CD4-positive, CD25-positive, alpha-beta regulatory T cell (primary cell): Measurements from ENCODE around the gene SCEL. TPM values are rescaled to one million over a fixed set of nuclear protein-coding genes. Genes with fewer than 3 reads are reported as not detected.

Experiments
- ATAC-seq, 2 donors: fragments of 150-1000 bp; cut with Tn5 transposase; one replicate each; pipeline ENCODE4 v1.10.0; 2021; ENCODE audit warnings: low read depth in 2 of 2, moderate number of reproducible peaks in 2 of 2, moderate library complexity in 1 of 2
- DNase-seq, 3 donors: peaks; one replicate each; pipeline versions ENCODE4 v3.0.0 to v3.0.0-alpha.2; 2012 to 2022; ENCODE audit warnings: mixed read lengths in 1 of 3
- H3K27ac ChIP-seq: one replicate; pipeline ENCODE4 v1.7.0; 2013; ENCODE audit warnings: mild to moderate bottlenecking, low read length; ENCODE audit not compliant: insufficient read depth, poor library complexity, severe bottlenecking
- H3K27me3 ChIP-seq: one replicate; pipeline ENCODE4 v1.7.0; 2013; ENCODE audit warnings: low read length; ENCODE audit not compliant: control insufficient read depth, insufficient read depth
- H3K36me3 ChIP-seq: one replicate; pipeline ENCODE4 v1.7.0; 2013; ENCODE audit warnings: mild to moderate bottlenecking, low read length, moderate library complexity; ENCODE audit not compliant: control insufficient read depth, insufficient read depth
- H3K4me1 ChIP-seq: 2 replicates; pipeline ENCODE4 v1.7.0; 2013; ENCODE audit warnings: mild to moderate bottlenecking, low read length; ENCODE audit not compliant: insufficient read depth, control insufficient read depth, poor library complexity, severe bottlenecking
- H3K4me3 ChIP-seq: one replicate; pipeline ENCODE4 v1.7.0; 2013; ENCODE audit warnings: low read depth, mild to moderate bottlenecking, low read length, moderate library complexity
- H3K9me3 ChIP-seq, 2 experiments: 1 replicate in 1 of 2; 2 replicates in 1 of 2; pipeline ENCODE4 v1.7.0; 2013; ENCODE audit warnings: low read length in 2 of 2, mild to moderate bottlenecking in 1 of 2, moderate library complexity in 1 of 2; ENCODE audit not compliant: control insufficient read depth in 2 of 2
- H3K27ac Mint-ChIP-seq, 3 donors: one replicate each; pipeline ENCODE4 v1.8.0; 2020 to 2022; ENCODE audit warnings: mild to moderate bottlenecking in 3 of 3, mixed read lengths in 3 of 3, moderate library complexity in 2 of 3
- H3K27me3 Mint-ChIP-seq: one replicate; pipeline ENCODE4 v1.8.0; 2022; ENCODE audit warnings: mild to moderate bottlenecking, mixed read lengths
- H3K36me3 Mint-ChIP-seq: one replicate; pipeline ENCODE4 v1.8.0; 2020; ENCODE audit warnings: mixed read lengths
- H3K4me1 Mint-ChIP-seq, 4 donors: one replicate each; pipeline ENCODE4 v1.8.0; 2020 to 2022; ENCODE audit warnings: mixed read lengths in 4 of 4, mild to moderate bottlenecking in 1 of 4
- H3K4me3 Mint-ChIP-seq, 4 donors: one replicate each; pipeline ENCODE4 v1.8.0; 2020 to 2022; ENCODE audit warnings: mild to moderate bottlenecking in 4 of 4, mixed read lengths in 4 of 4, moderate library complexity in 3 of 4
- H3K9me3 Mint-ChIP-seq, 7 donors: one replicate each; pipeline ENCODE4 v1.8.0; 2020 to 2022; ENCODE audit warnings: mixed read lengths in 7 of 7, mild to moderate bottlenecking in 3 of 7, moderate library complexity in 2 of 7
- polyA plus RNA-seq, 4 donors: library from polyadenylated mRNA; unstranded; fragments of 300-500 nt; fragmentation: Illumina TruSeq; gene quantifications; one replicate each; pipeline ENCODE4 v1.2.3, GENCODE V29; 2021
- total RNA-seq: library from RNA; stranded (reverse); gene quantifications from one replicate; pipeline ENCODE4 v1.2.3, GENCODE V29; 2022

SCEL gene
- total and polyA plus RNA-seq, 5 donors from 2014 or later = not detected

DNA sequence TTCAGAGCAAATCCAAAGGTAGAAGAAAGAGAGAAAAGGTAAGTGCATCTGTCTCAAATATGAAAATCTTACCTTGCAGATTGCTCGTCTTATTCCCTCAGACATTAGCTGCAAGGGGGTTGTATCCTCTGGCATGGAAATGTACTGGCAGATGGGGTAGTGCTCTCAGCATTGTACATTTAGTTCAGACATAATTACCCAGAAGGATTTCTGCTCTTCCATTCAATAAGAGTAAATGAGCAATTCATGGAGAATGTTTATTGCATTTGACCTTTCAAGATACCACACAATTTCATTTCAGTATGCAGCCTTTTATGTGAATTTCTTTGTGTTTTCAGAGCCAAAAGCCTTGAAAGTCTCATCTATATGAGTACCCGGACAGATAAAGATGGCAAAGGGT, 63.8 kb downstream of the SCEL start:
- no peak overlapping the region for H3K27ac ChIP-seq
- no peak overlapping the region for H3K4me3 ChIP-seq
- no peaks in the 10 kb centered on the region for H3K36me3 ChIP-seq
- H3K9me3 ChIP-seq = no peaks in the 10 kb centered on the region
- H3K4me3 Mint-ChIP-seq = no peak overlapping the region
- H3K4me1 Mint-ChIP-seq = no peaks in the 10 kb centered on the region
- no peak for ATAC-seq
- H3K27me3 ChIP-seq = peaks cover 14% of the 10 kb centered on the region
- no peak for DNase-seq
- no peaks in the 10 kb centered on the region for H3K36me3 Mint-ChIP-seq
- H3K4me1 ChIP-seq = no peaks in the 10 kb centered on the region
- H3K9me3 Mint-ChIP-seq = no peaks in the 10 kb centered on the region
- H3K27me3 Mint-ChIP-seq = peaks cover 46% of the 10 kb centered on the region
- no peak overlapping the region for H3K27ac Mint-ChIP-seq

DNA sequence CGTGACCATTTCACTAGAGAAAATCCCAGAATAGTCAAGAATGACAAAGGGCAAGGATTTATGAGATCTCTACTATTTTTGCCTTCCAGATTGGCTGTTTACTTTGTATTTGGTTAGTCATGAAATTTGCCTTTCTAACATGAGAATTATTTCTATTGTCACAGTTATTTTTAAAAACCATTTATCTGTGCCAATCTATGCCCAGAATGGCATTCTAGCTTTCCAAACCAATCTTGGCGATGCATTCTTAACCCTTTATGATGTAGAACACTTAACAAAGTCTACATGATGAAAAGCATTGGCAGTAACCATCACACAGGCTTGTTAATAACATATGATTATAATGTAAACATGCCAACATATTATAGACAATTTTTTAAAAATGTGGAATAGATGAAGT, 65.2 kb downstream of the SCEL start:
- no peaks in the 10 kb centered on the region for H3K36me3 ChIP-seq
- H3K9me3 ChIP-seq = no peaks in the 10 kb centered on the region
- Mint-ChIP-seq H3K9me3 (peaks cover 0 to 2% (median 0%) of the 10 kb centered on the region in 7 donors), H3K36me3 (no peaks in the 10 kb centered on the region), H3K4me1 (no peaks in the 10 kb centered on the region), H3K4me3 (no peak overlapping the region), H3K27ac (no peak overlapping the region), H3K27me3 (peaks cover 39% of the 10 kb centered on the region)
- ATAC-seq = no peak
- no peak overlapping the region for H3K27ac ChIP-seq
- peaks cover 14% of the 10 kb centered on the region for H3K27me3 ChIP-seq
- H3K4me1 ChIP-seq = no peaks in the 10 kb centered on the region
- DNase-seq = no peak
- H3K4me3 ChIP-seq = no peak overlapping the region

DNA sequence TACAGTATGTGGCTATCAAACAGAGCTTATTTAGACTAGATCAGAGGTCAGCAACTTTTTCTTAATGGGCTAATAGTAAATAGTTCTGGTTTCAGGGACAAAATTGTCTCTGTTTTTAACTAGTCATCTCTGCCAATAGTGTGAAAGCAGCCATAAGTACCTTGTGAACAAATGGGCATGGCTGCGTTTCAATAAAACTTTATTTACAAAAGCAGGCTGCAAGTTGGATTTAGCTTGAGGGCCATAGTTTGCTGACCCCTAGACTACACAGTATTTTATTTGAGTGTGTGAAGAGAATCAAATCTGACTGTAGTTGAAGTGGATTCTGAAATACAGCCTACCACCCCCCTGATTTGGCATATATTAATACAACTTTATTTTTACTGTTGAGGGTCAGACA, 75.6 kb downstream of the SCEL start:
- DNase-seq (no peak), ATAC-seq (no peak)
- Histone ChIP-seq H3K27ac (no peak overlapping the region), H3K4me1 (no peaks in the 10 kb centered on the region), H3K4me3 (no peak overlapping the region), H3K27me3 (peaks cover 3% of the 10 kb centered on the region), H3K9me3 (no peaks in the 10 kb centered on the region), H3K36me3 (no peaks in the 10 kb centered on the region)
- Mint-ChIP-seq H3K9me3 (peaks cover 0 to 2% (median 0%) of the 10 kb centered on the region in 7 donors), H3K27ac (no peak overlapping the region), H3K4me3 (no peak overlapping the region), H3K4me1 (no peaks in the 10 kb centered on the region), H3K36me3 (no peaks in the 10 kb centered on the region), H3K27me3 (peaks cover 6% of the 10 kb centered on the region)

DNA sequence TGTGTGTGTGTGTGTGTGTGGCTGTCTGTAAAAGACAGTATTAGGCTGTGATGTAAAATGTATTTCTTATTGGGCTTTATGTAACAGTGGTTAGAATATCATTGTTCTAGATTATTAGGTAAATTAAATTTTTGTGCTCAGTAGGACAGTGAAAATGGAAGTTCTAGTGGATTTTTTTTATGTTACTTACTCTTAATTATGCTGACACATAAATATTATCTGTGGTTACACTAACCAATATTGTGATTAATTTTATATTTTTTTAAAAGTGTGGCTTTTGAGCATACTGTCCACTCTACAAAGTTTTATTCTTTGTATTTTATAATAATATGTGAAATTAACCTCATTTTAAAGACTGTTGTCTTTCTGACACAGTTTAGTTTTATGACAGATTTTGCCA, 80.5 kb downstream of the SCEL start:
- H3K36me3 ChIP-seq = no peaks in the 10 kb centered on the region
- H3K4me1 ChIP-seq = no peaks in the 10 kb centered on the region
- H3K27ac ChIP-seq = no peak overlapping the region
- Mint-ChIP-seq H3K27ac (no peak overlapping the region), H3K36me3 (no peaks in the 10 kb centered on the region), H3K4me1 (no peaks in the 10 kb centered on the region), H3K9me3 (peaks cover 0 to 2% (median 0%) of the 10 kb centered on the region in 7 donors), H3K27me3 (peaks cover 5% of the 10 kb centered on the region), H3K4me3 (no peak overlapping the region)
- no peak for ATAC-seq
- peaks cover 3% of the 10 kb centered on the region for H3K27me3 ChIP-seq
- DNase-seq = no peak
- H3K4me3 ChIP-seq = no peak overlapping the region
- no peaks in the 10 kb centered on the region for H3K9me3 ChIP-seq

DNA sequence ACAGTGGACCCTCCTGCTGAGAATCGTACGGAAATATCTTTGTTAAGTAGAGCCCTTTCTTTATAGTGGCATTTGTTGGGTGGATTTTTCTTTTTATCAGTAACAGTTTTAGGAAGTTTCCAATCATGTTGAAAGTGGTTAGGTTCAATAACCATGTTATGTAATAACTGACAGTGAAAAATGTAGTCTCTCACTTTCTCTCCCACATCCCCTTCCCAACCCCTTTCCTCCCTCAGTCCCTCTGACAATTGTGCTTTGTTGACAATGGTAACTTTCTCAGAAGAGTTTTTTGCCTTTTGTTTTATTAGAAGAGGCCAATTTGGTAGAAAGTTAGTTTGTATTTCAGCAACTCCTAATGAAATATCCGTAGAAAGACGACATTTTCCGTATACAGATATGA, 84.1 kb downstream of the SCEL start:
- ATAC-seq (no peak), DNase-seq (no peak)
- Mint-ChIP-seq H3K27me3 (peaks cover 12% of the 10 kb centered on the region), H3K9me3 (no peaks in the 10 kb centered on the region), H3K4me1 (no peaks in the 10 kb centered on the region), H3K4me3 (no peak overlapping the region), H3K36me3 (no peaks in the 10 kb centered on the region), H3K27ac (no peak overlapping the region)
- no peak overlapping the region for H3K27ac ChIP-seq
- no peaks in the 10 kb centered on the region for H3K9me3 ChIP-seq
- peaks cover 2% of the 10 kb centered on the region for H3K27me3 ChIP-seq
- no peaks in the 10 kb centered on the region for H3K36me3 ChIP-seq
- H3K4me1 ChIP-seq = no peaks in the 10 kb centered on the region
- no peak overlapping the region for H3K4me3 ChIP-seq

DNA sequence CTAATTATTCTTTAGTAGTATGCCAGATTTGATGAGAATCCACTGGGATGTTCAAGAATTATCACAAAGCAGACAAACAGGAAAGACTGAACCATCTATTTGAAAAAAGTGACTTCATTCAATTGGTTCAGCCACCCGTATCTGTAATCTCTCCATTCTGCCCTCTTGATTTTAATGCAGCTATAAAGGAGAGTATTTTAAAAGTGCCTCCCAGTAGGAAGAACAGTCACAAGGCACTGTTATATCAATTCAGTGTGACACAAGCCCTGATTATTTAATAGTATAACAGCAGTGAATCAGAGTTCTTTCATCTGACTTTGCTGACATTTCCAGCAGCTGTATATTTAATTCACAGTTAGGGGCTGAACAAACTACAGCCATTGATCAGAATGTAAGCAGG, 84.6 kb downstream of the SCEL start:
- Mint-ChIP-seq H3K4me1 (no peaks in the 10 kb centered on the region), H3K4me3 (no peak overlapping the region), H3K9me3 (no peaks in the 10 kb centered on the region), H3K27ac (no peak overlapping the region), H3K27me3 (peaks cover 12% of the 10 kb centered on the region), H3K36me3 (no peaks in the 10 kb centered on the region)
- Histone ChIP-seq H3K9me3 (no peaks in the 10 kb centered on the region), H3K27me3 (peaks cover 2% of the 10 kb centered on the region), H3K4me3 (no peak overlapping the region), H3K4me1 (no peaks in the 10 kb centered on the region), H3K27ac (no peak overlapping the region), H3K36me3 (no peaks in the 10 kb centered on the region)
- ATAC-seq (no peak), DNase-seq (no peak)

DNA sequence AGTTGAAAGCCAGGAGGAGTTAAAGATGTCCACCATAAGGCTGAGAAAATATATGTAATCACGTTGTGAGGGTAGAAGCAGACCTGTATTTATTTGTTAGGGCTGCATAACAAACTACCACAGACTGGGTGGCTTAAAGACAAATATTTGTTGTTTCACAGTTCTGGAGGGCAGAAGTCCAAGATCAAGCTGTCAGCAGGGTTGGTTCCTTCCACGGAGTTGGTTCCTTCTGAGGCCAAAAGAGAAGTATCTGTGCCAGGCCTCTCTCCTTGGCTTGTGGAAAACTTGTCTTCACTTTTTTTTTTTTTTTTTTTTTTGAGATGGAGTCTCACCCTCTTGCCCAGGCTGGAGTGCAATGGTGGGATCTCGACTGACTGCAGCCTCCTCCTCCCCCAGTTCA, 88.3 kb downstream of the SCEL start:
- H3K27me3 Mint-ChIP-seq = peaks cover 18% of the 10 kb centered on the region
- H3K9me3 ChIP-seq = no peaks in the 10 kb centered on the region
- H3K4me3 ChIP-seq = no peak overlapping the region
- no peak overlapping the region for H3K27ac ChIP-seq
- DNase-seq (no peak), ATAC-seq (no peak)
- no peaks in the 10 kb centered on the region for H3K36me3 ChIP-seq
- H3K36me3 Mint-ChIP-seq = no peaks in the 10 kb centered on the region
- no peaks in the 10 kb centered on the region for H3K9me3 Mint-ChIP-seq
- no peak overlapping the region for H3K4me3 Mint-ChIP-seq
- H3K4me1 ChIP-seq = no peaks in the 10 kb centered on the region
- peaks cover 11% of the 10 kb centered on the region for H3K27me3 ChIP-seq
- no peaks in the 10 kb centered on the region for H3K4me1 Mint-ChIP-seq
- no peak overlapping the region for H3K27ac Mint-ChIP-seq

DNA sequence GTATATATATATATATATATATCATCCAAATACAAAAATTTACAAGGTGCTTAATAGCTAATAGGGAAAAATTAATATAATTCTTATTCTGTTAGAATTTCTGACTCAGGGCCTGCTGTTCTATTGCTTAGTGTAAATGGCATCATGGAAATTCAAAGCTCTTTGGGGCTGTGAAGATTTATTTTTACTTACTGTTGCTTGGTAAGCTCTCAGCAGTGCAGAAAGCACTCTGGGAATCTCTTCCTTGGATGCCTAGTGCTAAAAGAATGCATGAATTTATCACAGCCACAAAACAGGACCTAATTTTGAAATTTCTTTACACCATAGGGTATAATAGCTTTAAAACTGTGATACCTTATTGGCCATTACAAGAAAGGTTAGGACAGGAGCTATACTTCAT, 92.7 kb downstream of the SCEL start:
- Mint-ChIP-seq H3K9me3 (no peaks in the 10 kb centered on the region), H3K27me3 (peaks cover 23% of the 10 kb centered on the region), H3K27ac (no peak overlapping the region), H3K36me3 (no peaks in the 10 kb centered on the region), H3K4me3 (no peak overlapping the region), H3K4me1 (no peaks in the 10 kb centered on the region)
- Histone ChIP-seq H3K36me3 (no peaks in the 10 kb centered on the region), H3K27ac (no peak overlapping the region), H3K27me3 (peaks cover 11% of the 10 kb centered on the region), H3K4me3 (no peak overlapping the region), H3K4me1 (no peaks in the 10 kb centered on the region), H3K9me3 (no peaks in the 10 kb centered on the region)
- no peak for ATAC-seq
- DNase-seq = no peak
